DND-41 (cell line): ENCODE measurements around the gene TMEM164.

Experiments
- EZH2 ChIP-seq: IDR thresholded peaks from 3 replicates; pipeline ENCODE4 v1.6.1; 2012; ENCODE audit warnings: borderline replicate concordance, low read depth, mild to moderate bottlenecking, moderate library complexity, low read length, inconsistent platforms; ENCODE audit not compliant: severe bottlenecking
- TF ChIP-seq, protein P1 (sequence below): IDR thresholded peaks from 2 replicates; pipeline ENCODE4 v1.5.1; 2012; ENCODE audit warnings: borderline replicate concordance, low read length, moderate library complexity, mild to moderate bottlenecking; ENCODE audit not compliant: poor library complexity, severe bottlenecking; ENCODE audit errors: extremely low read depth

DNA sequence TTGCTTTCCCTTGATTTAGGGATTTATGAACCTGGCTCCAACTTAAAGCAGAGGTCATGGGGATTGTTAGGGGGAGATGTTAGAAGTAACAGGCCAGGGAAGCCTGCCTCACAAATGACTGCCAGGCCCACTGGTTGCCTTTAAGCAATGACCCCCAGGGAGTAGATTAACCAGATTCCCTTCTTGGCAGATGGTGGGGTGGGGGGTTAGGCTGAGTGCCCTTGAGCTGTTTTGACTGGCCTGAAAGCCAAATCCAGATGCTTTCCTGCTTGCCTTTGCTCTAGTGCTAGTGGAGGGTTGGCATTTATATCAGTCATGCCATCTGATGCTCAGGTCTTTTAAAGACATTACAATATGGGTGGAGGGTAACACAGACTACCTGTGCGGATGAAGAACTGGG is 128.1 kb downstream of the TMEM164 start:
- TF ChIP-seq, protein P1, sequence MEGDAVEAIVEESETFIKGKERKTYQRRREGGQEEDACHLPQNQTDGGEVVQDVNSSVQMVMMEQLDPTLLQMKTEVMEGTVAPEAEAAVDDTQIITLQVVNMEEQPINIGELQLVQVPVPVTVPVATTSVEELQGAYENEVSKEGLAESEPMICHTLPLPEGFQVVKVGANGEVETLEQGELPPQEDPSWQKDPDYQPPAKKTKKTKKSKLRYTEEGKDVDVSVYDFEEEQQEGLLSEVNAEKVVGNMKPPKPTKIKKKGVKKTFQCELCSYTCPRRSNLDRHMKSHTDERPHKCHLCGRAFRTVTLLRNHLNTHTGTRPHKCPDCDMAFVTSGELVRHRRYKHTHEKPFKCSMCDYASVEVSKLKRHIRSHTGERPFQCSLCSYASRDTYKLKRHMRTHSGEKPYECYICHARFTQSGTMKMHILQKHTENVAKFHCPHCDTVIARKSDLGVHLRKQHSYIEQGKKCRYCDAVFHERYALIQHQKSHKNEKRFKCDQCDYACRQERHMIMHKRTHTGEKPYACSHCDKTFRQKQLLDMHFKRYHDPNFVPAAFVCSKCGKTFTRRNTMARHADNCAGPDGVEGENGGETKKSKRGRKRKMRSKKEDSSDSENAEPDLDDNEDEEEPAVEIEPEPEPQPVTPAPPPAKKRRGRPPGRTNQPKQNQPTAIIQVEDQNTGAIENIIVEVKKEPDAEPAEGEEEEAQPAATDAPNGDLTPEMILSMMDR = no peak
- no peak for TF ChIP-seq EZH2
